ENCODE results near the gene COA3. TPM values are rescaled to one million over a fixed set of nuclear protein-coding genes. Genes with fewer than 3 reads are reported as not detected.

The COA3 gene
- 10 to 100 TPM; 69.2 to 72.4 TPM for total RNA-seq

- Histone ChIP-seq H3K9me3 (no peaks in the 10 kb centered on the region), H3K27ac (peak within 1 kb of the TSS; percentile 87 to 94 (median 90)), H3K4me1 (peaks cover 49% of the 10 kb centered on the region), H3K36me3 (replicated peaks in 1 of 2; ENCODE audit: insufficient read depth in 1 of 2, low read depth in 2 of 2) (no peaks in the 10 kb centered on the region), H3K27me3 (no peaks in the 10 kb centered on the region), H3K4me3 (peak within 1 kb of the TSS; percentile 68 to 87)
- DNase-seq = peak; percentile 87 to 92 (median 89)
- peak in 2 of 3 donors; percentile 67 to 76 for TF ChIP-seq POLR2A (IDR thresholded peaks at IDR 0.05)
- TF ChIP-seq CTCF (IDR thresholded peaks at IDR 0.05) = peak in 1 of 7 experiments; percentile 17
- ATAC-seq = peak; percentile 87
- WGBS, 2 donors = 21 to 50% methylated on average over 29 to 66 of the region's 66 CpGs
- intact Hi-C loops (cut with DNase I) = no loop called here
These were observed at the start of gene COA3, which contains the start of gene CNTD1 for GRCh38 chr17:42798383-42799380. Gene COA3 (minus strand): TSS chr17:42798704. CDS start chr17:42798681, 23 bp downstream. Gene CNTD1 (plus strand): TSS chr17:42798861. CDS start chr17:42799068, 207 bp downstream.

GRCh38 chr17:42848093-42848492, 49.6 kb upstream of the COA3 start:
- peak in 1 of 4 donors; percentile 5 for DNase-seq
- H3K4me3 ChIP-seq = no peak overlapping the region
- peaks cover 14% of the 10 kb centered on the region for H3K4me1 ChIP-seq
- intact Hi-C loops (cut with DNase I) = loop anchor here (5.0 kb wide), 1 partner anchor 84 kb away; no protein-coding TSS in a partner anchor
- TF ChIP-seq POLR2A (IDR thresholded peaks at IDR 0.05) (no peak), CTCF (IDR thresholded peaks at IDR 0.05) (no peak)
- H3K27ac ChIP-seq = no peak overlapping the region
- no peaks in the 10 kb centered on the region for H3K9me3 ChIP-seq
- H3K36me3 ChIP-seq (replicated peaks in 1 of 2; ENCODE audit: insufficient read depth in 1 of 2, low read depth in 2 of 2) = peaks cover 7 to 10% of the 10 kb centered on the region in 2 donors
- no peaks in the 10 kb centered on the region for H3K27me3 ChIP-seq
- WGBS, 2 donors = 51 to 64% methylated on average over 3 of the region's 3 CpGs
- no peak for ATAC-seq

- no peak overlapping the region for H3K4me3 ChIP-seq
- peak overlapping the region in 1 of 4 donors; percentile 11 for H3K27ac ChIP-seq
- intact Hi-C loops (cut with DNase I) = loop anchor here (5.0 kb wide), 1 partner anchor 86 kb away; no protein-coding TSS in a partner anchor
- 61 to 65% methylated on average over 9 of the region's 9 CpGs for WGBS, 2 donors
- peaks cover 8 to 15% of the 10 kb centered on the region in 2 donors for H3K36me3 ChIP-seq (replicated peaks in 1 of 2; ENCODE audit: insufficient read depth in 1 of 2, low read depth in 2 of 2)
- no peaks in the 10 kb centered on the region for H3K9me3 ChIP-seq
- DNase-seq = peak in 2 of 4 donors; percentile 10 to 32
- H3K27me3 ChIP-seq = no peaks in the 10 kb centered on the region
- TF ChIP-seq CTCF (IDR thresholded peaks at IDR 0.05) (no peak), POLR2A (IDR thresholded peaks at IDR 0.05) (no peak)
- no peak for ATAC-seq
- peaks cover 14% of the 10 kb centered on the region for H3K4me1 ChIP-seq
These were observed 48.2 kb upstream of the COA3 start for GRCh38 chr17:42846594-42847280.

GRCh38 chr17:42845918-42846593, 47.6 kb upstream of the COA3 start:
- Histone ChIP-seq H3K9me3 (no peaks in the 10 kb centered on the region), H3K27ac (peak overlapping the region in 1 of 4 donors; percentile 11), H3K36me3 (replicated peaks in 1 of 2; ENCODE audit: insufficient read depth in 1 of 2, low read depth in 2 of 2) (peaks cover 14 to 22% of the 10 kb centered on the region in 2 donors)

More at GRCh38 chr17:42845918-42846593, 47.6 kb upstream of the COA3 start:
- TF ChIP-seq CTCF (IDR thresholded peaks at IDR 0.05) (no peak), POLR2A (IDR thresholded peaks at IDR 0.05) (no peak)
- no peak for DNase-seq
- Histone ChIP-seq H3K4me3 (no peak overlapping the region), H3K27me3 (no peaks in the 10 kb centered on the region), H3K4me1 (peaks cover 14% of the 10 kb centered on the region)
- ATAC-seq = no peak
- intact Hi-C loops (cut with DNase I) = loop anchor here (5.0 kb wide), 1 partner anchor 86 kb away; no protein-coding TSS in a partner anchor
- WGBS, 2 donors = 74 to 77% methylated on average over 6 to 7 of the region's 7 CpGs

Data from body of pancreas (tissue), 4 donors.